Measurements from ENCODE around the gene LYZL1.
"Not testable (repeated sequence)": the region's sequence is repeated elsewhere in the genome, so short reads cannot be mapped to it uniquely, and the experiment has no call there.

DNA sequence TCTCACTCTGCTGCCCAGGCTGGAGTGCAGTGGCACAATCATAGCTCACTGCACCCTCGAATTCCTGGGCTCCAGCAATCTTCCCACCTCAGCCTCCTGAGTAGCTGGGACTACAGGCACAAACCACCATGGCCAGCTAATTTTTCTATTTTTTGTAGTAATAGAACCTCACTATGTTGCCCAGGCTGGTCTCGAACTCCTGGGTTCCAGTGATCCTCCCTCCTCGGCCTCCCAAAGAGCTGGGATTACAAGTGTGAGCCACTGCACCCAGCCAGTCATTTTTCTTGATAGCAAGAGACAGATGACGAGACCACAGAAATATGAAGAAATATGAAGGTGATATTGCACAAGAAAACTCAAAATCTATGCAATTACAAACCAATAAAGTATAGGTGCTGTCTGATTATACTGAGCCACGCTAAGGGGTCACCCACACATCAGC lies 31.8 kb downstream of the LYZL1 start:
- TF ChIP-seq POLR2A (IDR thresholded peaks at IDR 0.05; ENCODE audit: low read depth, low read length); POLR2AphosphoS5 (IDR thresholded peaks at IDR 0.05; ENCODE audit: low read depth, low read length); TAF1 (IDR thresholded peaks at IDR 0.05; ENCODE audit: borderline replicate concordance, low read depth, low read length): not testable (repeated sequence)
